ENCODE data around the gene PRKCH.
A peak's percentile ranks its signal among the peaks of the same experiment; 100 is the strongest.

Gene PRKCH

DNA sequence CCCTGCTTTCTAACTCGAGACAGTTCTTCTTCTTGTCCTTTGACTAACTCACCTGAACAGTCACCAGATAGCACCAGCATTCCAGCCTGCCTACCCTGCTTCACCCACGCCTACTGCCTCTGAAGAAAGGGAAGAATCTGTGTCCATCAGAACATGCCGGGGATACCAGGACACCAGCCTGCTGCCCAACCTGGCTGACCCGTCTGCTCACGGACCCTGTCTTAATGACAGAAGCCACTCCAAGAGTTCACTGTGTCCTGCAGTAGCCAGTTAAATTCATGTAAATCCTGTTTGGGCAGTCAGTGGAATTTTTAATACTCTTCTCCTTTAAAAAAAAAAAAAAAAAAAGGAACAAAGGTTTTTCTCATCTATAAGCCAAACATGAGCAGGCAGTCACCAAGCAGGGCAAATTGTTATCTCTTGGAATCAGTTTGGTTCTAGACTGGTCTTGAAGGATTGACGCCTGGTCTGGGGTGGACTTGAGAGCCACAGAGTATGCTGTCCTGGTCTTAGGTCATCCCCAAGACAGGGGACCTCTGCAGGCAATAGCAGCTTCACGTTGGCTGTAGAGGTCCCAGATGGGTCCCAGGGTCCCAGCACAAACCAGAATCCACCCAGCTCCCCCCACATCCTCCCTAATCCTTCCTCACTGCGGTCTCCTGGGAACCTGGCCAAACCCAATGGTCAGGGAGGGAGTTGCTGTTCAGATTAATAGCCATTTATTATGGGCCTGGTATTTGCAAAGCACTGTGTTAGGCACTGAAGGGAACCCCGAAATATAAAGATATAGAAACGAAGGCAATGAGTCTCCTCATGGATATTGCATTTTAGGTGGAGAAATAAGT lies 192.8 kb downstream of the PRKCH start:
- in situ Hi-C loops (cut with HindIII; ENCODE audit: low sequenced_read_pairs), result no loop called here
- peak; percentile 49 for DNase-seq (ENCODE audit: low read depth)
- H3K4me3 ChIP-seq (ENCODE audit: low read depth, low read length), result no peak overlapping the region
- TF ChIP-seq, protein P1, sequence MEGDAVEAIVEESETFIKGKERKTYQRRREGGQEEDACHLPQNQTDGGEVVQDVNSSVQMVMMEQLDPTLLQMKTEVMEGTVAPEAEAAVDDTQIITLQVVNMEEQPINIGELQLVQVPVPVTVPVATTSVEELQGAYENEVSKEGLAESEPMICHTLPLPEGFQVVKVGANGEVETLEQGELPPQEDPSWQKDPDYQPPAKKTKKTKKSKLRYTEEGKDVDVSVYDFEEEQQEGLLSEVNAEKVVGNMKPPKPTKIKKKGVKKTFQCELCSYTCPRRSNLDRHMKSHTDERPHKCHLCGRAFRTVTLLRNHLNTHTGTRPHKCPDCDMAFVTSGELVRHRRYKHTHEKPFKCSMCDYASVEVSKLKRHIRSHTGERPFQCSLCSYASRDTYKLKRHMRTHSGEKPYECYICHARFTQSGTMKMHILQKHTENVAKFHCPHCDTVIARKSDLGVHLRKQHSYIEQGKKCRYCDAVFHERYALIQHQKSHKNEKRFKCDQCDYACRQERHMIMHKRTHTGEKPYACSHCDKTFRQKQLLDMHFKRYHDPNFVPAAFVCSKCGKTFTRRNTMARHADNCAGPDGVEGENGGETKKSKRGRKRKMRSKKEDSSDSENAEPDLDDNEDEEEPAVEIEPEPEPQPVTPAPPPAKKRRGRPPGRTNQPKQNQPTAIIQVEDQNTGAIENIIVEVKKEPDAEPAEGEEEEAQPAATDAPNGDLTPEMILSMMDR (IDR thresholded peaks at IDR 0.05; ENCODE audit: low read depth, low read length, missing control alignments), result no peak

DNA sequence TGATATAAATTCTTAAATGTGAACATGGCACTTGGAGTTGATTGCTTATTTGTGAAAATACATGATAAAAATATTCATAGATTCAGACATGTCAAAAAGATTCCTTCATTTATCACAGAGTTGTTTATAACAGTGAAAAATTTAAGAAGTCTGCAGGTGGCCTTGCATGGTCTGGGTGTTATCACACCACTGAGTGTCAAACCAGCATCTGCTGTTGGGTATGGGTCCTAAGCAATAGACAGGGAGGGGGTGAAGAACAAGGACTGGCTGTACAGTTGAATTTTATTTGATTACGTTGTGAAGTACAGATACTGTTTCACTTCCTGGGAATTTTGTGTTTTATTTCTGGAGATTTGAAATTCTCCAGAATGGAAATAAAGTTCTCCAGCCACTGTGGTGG lies 193.5 kb downstream of the PRKCH start:
- in situ Hi-C loops (cut with HindIII; ENCODE audit: low sequenced_read_pairs), result no loop called here
- TF ChIP-seq, protein P1 (IDR thresholded peaks at IDR 0.05; ENCODE audit: low read depth, low read length, missing control alignments), result no peak
- H3K4me3 ChIP-seq (ENCODE audit: low read depth, low read length), result no peak overlapping the region
- DNase-seq (ENCODE audit: low read depth), result no peak

DNA sequence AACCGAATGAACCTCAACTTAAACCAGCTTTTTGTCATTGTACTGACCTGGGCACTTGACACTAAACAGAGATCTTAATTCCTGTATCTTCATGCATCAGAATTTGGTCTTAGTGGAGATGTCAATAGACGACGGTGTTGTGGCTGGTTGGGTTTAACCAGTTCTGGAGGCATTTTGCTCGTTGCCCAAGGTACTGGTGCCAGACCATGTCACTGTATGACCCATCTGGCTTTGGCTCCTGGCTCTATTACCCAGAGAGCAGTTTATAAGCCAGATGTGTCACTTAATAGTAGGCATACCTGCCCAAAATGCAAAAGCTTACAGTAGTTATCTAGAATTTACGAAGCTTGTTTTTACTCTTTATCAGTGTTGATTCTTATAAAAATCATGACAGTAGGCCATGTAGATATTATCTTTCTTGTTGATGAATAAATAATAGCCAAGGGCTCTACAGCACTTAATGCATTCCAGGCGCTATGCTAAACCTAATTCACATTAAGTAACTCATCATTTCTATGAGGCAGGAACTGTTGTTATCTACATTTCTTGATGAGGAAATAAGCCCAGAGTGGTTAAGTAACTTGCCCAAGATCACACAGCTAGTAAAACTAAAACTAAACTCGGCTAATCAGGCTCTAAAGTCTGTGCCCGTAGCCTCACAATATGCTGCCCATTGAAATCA lies 194.2 kb downstream of the PRKCH start:
- DNase-seq (ENCODE audit: low read depth), result no peak
- TF ChIP-seq, protein P1 (IDR thresholded peaks at IDR 0.05; ENCODE audit: low read depth, low read length, missing control alignments), result no peak
- in situ Hi-C loops (cut with HindIII; ENCODE audit: low sequenced_read_pairs), result no loop called here
- H3K4me3 ChIP-seq (ENCODE audit: low read depth, low read length), result no peak overlapping the region

DNA sequence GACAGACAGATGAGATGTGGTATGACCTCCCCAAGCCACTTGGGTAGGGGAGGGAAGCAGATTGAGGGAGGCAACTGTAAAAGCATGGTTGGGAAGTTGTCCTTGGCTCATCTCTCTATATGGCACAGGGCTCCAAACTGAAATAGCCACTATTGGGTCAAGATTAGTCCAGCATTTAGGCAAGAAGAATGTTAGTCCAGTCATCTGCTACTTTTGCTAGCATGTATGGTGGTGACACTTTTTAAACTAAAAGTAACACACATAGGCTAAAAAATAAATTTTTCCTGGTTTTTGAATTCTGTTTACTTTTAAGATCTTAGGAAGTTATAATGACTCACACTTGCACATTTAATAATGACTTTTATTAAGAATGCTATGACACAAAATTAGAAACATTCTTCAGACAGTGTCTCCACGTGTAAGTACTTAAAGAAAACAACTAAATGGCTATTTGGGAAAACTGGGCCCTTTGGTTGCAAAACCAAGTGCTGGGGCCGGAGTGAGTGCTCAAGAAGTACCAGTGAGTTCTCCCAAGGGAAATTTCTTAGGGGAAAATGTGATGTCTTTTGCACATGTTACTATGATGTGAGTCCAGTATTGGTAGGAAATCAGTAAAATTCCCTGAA lies 194.9 kb downstream of the PRKCH start:
- in situ Hi-C loops (cut with HindIII; ENCODE audit: low sequenced_read_pairs), result no loop called here
- TF ChIP-seq, protein P1 (IDR thresholded peaks at IDR 0.05; ENCODE audit: low read depth, low read length, missing control alignments), result no peak
- no peak for DNase-seq (ENCODE audit: low read depth)
- no peak overlapping the region for H3K4me3 ChIP-seq (ENCODE audit: low read depth, low read length)

DNA sequence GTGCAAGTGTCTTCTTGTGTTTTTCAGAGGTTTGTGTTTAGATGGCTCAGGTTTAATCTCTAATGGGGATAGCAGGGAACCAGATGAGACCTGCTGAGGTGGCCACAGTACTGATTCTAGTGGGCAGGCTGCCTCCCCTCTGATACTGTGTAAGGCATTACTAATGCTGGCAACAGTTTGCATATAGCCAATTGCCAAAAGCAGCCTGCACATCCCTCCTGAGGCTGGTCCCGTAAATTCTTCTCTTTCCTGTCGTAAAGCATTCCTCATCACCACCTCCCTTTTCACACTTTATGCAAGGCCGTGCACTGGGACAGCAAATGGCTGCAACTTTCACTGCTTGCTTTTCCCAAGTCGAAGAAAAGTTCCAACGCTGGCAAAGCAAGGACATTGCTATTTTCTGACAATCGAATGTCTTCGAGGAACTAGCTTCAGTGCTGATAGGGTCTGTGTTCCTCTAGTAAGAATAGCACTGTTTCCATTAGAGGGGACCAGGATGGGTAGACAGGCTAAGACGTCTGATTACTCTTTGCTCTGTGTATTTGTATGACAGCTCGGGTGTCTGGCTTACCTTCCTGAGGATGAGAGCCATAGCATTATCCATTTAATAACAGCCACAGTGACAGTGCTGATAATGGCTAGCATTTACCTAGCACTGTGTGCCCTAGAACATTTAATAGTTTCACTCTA lies 195.7 kb downstream of the PRKCH start:
- TF ChIP-seq, protein P1 (IDR thresholded peaks at IDR 0.05; ENCODE audit: low read depth, low read length, missing control alignments), result no peak
- no peak overlapping the region for H3K4me3 ChIP-seq (ENCODE audit: low read depth, low read length)
- in situ Hi-C loops (cut with HindIII; ENCODE audit: low sequenced_read_pairs), result no loop called here
- DNase-seq (ENCODE audit: low read depth), result peak; percentile 28

DNA sequence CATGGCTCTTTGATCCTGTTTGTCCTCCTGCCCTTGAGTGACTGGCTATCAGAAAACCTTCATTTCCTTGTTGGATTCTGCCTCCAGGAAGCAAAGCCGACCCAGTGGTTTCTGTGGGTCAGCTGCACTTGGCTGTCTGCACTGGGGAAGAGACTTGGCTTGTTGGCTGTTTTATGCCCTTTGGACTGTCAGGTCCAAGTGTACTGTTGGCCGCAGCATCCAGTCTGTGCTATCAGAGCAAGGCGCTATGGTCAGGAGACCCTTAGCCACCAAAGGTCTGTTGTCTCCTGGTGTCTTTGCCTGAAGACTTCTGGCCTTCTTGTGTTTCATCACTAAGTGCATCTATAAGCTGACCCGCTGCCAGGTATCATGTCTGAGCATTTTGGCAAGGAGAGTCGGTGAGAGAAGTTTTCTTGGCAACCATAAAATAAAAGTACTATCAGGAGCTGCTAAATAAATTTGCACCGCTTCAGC lies 196.6 kb downstream of the PRKCH start:
- in situ Hi-C loops (cut with HindIII; ENCODE audit: low sequenced_read_pairs), result no loop called here
- no peak for DNase-seq (ENCODE audit: low read depth)
- TF ChIP-seq, protein P1 (IDR thresholded peaks at IDR 0.05; ENCODE audit: low read depth, low read length, missing control alignments), result no peak
- no peak overlapping the region for H3K4me3 ChIP-seq (ENCODE audit: low read depth, low read length)

Measured in astrocyte of the cerebellum (primary cell).